Measurements from ENCODE around the gene LPA. TPM values are rescaled to one million over a fixed set of nuclear protein-coding genes. Genes with fewer than 3 reads are reported as not detected.

Gene LPA
- total RNA-seq, 4 donors from 2014 or later: not detected

GRCh38 chr6:160509610-160510009 is 154.5 kb downstream of the LPA start:
- 61 to 91% methylated on average over 1 to 2 of the region's 2 CpGs for WGBS, 2 donors (ENCODE audit: low coverage in 1 of 2)
- H3K4me3 ChIP-seq: no peak overlapping the region
- no peaks in the 10 kb centered on the region for H3K4me1 ChIP-seq
- no peak for ATAC-seq
- TF ChIP-seq CTCF (IDR thresholded peaks at IDR 0.05): no peak
- no peak for TF ChIP-seq EP300 (IDR thresholded peaks at IDR 0.05)
- no peak for TF ChIP-seq POLR2A (IDR thresholded peaks at IDR 0.05)
- no peak for TF ChIP-seq POLR2AphosphoS5 (IDR thresholded peaks at IDR 0.05)
- no peaks in the 10 kb centered on the region for H3K36me3 ChIP-seq
- peaks cover 11% of the 10 kb centered on the region for H3K27me3 ChIP-seq
- H3K9me3 ChIP-seq: no peaks in the 10 kb centered on the region
- H3K27ac ChIP-seq: no peak overlapping the region

DNA sequence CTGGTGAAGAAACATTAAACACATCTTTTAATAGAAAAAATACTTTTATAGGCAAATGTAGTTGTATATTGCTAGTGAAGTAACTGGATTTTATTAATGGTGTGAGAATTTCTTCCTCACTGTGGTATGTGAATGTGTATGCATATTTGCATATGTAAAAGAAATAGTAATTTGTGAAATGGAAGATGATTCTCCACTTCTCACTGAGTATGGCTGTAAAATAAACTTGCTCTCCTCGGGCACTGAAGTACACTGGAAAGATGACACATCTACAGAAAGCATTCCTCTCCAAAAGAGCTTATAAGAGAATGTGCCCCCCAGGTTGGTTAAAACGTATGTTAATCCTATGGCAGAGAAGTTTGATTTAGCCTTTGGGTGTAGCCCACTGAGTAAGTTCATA is 155.5 kb downstream of the LPA start:
- 59 to 66% methylated on average over 2 of the region's 2 CpGs for WGBS, 2 donors (ENCODE audit: low coverage in 1 of 2)
- TF ChIP-seq POLR2A (IDR thresholded peaks at IDR 0.05): no peak
- H3K36me3 ChIP-seq: no peaks in the 10 kb centered on the region
- H3K9me3 ChIP-seq: peaks cover 0 to 9% (median 0%) of the 10 kb centered on the region in 3 donors
- no peak overlapping the region for H3K4me3 ChIP-seq
- no peak overlapping the region for H3K27ac ChIP-seq
- ATAC-seq: no peak
- H3K27me3 ChIP-seq: peaks cover 11% of the 10 kb centered on the region
- H3K4me1 ChIP-seq: no peaks in the 10 kb centered on the region

GRCh38 chr6:160507420-160507819 is 156.7 kb downstream of the LPA start:
- TF ChIP-seq POLR2AphosphoS5 (IDR thresholded peaks at IDR 0.05) (no peak), EP300 (IDR thresholded peaks at IDR 0.05) (no peak), CTCF (IDR thresholded peaks at IDR 0.05) (no peak), POLR2A (IDR thresholded peaks at IDR 0.05) (no peak)
- no peaks in the 10 kb centered on the region for H3K36me3 ChIP-seq
- WGBS, 2 donors (ENCODE audit: low coverage in 1 of 2): 47 to 69% methylated on average over 2 to 4 of the region's 4 CpGs
- H3K4me1 ChIP-seq: no peaks in the 10 kb centered on the region
- ATAC-seq: no peak
- H3K27me3 ChIP-seq: peaks cover 5% of the 10 kb centered on the region
- no peak overlapping the region for H3K27ac ChIP-seq
- no peak overlapping the region for H3K4me3 ChIP-seq
- H3K9me3 ChIP-seq: peaks cover 0 to 18% (median 0%) of the 10 kb centered on the region in 3 donors

GRCh38 chr6:160505970-160506369 is 158.1 kb downstream of the LPA start:
- H3K4me1 ChIP-seq: no peaks in the 10 kb centered on the region
- peaks cover 0 to 18% (median 0%) of the 10 kb centered on the region in 3 donors for H3K9me3 ChIP-seq
- H3K27ac ChIP-seq: no peak overlapping the region
- H3K27me3 ChIP-seq: no peaks in the 10 kb centered on the region
- no peak for ATAC-seq
- no peaks in the 10 kb centered on the region for H3K36me3 ChIP-seq
- no peak for TF ChIP-seq EP300 (IDR thresholded peaks at IDR 0.05)
- TF ChIP-seq POLR2AphosphoS5 (IDR thresholded peaks at IDR 0.05): no peak
- TF ChIP-seq CTCF (IDR thresholded peaks at IDR 0.05): no peak
- TF ChIP-seq POLR2A (IDR thresholded peaks at IDR 0.05): no peak
- no peak overlapping the region for H3K4me3 ChIP-seq
- WGBS, 2 donors (ENCODE audit: low coverage in 1 of 2): 100% methylated on average over 1 of the region's 1 CpG; no CpG with 5 or more reads in 1 of the 2 donors

GRCh38 chr6:160500639-160501038 is 163.4 kb downstream of the LPA start:
- ATAC-seq: no peak
- 76 to 95% methylated on average over 3 to 4 of the region's 4 CpGs for WGBS, 2 donors (ENCODE audit: low coverage in 1 of 2)
- H3K4me3 ChIP-seq: no peak overlapping the region
- H3K9me3 ChIP-seq: peaks cover 0 to 18% (median 0%) of the 10 kb centered on the region in 3 donors
- no peaks in the 10 kb centered on the region for H3K4me1 ChIP-seq
- H3K27ac ChIP-seq: no peak overlapping the region
- H3K36me3 ChIP-seq: no peaks in the 10 kb centered on the region
- H3K27me3 ChIP-seq: no peaks in the 10 kb centered on the region
- no peak for TF ChIP-seq EP300 (IDR thresholded peaks at IDR 0.05)
- TF ChIP-seq POLR2A (IDR thresholded peaks at IDR 0.05): no peak
- TF ChIP-seq CTCF (IDR thresholded peaks at IDR 0.05): no peak
- no peak for TF ChIP-seq POLR2AphosphoS5 (IDR thresholded peaks at IDR 0.05)
